Occipital lobe (tissue), 2 donors: ENCODE data around the gene VGLL3. TPM values are rescaled to one million over a fixed set of nuclear protein-coding genes. Genes with fewer than 3 reads are reported as not detected.

Experiments
- DNase-seq: peaks from one replicate; lab custom pipeline; 2025; lab: John Stamatoyannopoulos, UW
- total RNA-seq: library from RNA; depleted of rRNA; stranded (reverse); fragments of >200 nt; gene quantifications from one replicate; pipeline ENCODE4 v1.2.3, GENCODE V29; 2014

Gene VGLL3
- total RNA-seq, 1 donor from 2014 or later: 1.7 TPM

DNA sequence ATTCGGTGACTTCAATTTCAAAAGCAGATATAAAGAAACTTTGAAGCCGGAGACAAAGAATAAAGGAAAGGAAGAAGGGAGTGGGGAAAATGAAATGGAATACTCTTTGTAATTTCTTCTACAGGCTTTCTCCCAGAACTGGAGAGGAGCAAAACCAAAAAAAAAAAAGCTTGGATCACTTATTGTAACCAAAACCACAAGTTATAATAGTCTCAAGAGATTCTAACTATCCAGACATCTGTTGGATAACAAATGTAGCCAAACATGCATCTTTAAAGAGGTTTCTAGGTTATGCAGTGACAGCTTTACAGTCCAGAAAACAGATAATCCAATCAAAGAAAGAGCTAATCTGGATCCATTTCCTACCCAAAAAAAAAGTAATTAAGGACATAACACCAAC, 36.2 kb downstream of the VGLL3 start:
- no peak for DNase-seq

DNA sequence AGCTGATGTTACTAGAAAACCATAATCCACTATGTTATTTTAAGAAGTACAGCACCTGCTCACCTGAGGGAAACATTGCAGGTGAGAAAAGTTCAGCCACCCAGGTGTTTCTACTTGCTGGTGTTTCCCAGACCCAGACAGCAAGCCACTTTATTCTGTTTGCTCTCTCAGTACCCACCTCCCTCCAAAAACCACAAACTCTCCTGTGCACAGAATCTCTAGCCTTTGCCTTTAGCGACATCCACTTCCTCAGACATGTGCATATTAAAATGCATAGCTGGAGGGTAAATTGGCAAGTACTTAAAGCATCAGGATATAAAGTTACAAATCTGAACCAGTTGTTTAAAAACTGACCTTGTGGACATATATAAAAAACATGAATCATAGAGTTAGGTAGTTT, 36.7 kb downstream of the VGLL3 start:
- DNase-seq: no peak

DNA sequence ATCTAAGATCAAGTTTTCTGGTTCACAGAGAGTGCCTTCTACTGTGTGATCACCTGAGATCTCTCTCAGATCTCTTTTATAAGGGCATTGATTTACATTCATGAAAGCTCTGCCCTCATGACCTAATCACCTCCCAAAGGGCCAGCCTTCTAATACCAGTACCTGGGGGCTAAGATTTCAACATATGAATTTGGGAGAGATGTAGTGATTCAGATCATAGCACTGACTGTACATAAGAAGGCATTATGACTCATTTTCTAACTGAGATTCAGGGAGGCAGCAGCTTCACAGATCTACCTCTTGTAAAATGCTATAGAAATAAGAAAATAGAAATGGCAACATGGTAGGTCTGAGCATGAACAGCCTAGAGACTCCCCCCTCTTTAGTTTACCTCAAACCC, 39.6 kb downstream of the VGLL3 start:
- DNase-seq: no peak

DNA sequence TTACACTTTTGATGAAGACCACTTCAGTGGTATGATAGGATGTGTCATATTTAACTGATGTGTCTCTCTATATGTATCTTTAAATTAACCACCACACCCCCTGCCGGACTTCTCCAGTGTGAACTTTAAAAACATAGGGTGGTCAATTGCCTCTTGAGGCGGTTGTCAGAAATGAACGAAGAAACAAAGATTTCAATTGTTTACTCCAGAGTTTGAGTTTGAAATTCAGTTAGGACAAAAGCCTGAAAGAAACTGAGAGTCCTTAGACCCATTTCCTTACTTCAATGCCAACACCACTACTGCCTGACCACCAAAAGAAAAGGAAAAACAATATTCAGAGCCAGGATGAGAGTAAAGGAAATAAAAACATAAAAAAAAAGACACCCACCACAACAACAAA, 40.2 kb downstream of the VGLL3 start:
- no peak for DNase-seq

DNA sequence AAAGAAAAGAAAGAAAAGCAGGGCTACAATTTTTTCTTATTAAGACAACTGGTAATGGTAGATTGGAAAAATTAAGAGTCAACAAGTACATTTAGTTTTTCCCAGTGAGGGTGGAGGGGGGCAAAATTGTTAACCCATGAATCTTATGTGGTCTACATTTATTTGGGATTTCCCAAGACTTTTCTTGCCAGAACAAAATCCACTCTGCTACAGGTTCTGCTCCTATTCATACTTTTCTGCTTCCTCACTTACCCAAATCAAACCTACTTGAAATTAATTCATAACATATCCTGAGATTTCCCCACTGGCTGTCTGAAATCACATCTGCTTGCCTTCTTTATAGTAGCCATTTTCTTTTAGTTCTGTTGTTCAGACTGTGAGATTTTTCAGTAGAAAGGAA, 41.1 kb downstream of the VGLL3 start:
- no peak for DNase-seq

DNA sequence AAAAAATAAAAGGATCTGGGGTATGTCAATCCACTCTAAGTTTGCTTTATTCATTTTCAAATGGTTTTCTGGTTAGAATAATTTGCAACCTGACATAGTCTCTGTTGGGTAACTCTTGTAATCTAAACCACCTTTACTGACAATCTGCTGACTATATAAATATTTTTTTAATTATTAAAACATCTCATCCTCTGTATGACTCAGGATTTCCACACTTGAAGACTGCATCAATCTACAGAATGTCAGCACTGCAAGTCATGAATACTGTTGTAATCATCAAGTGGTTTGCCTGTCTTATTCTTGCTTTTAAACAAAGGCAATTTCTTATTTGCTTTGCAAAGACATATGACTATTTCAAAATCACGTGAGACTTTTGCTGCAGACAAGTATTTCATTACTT, 42.1 kb downstream of the VGLL3 start:
- no peak for DNase-seq

DNA sequence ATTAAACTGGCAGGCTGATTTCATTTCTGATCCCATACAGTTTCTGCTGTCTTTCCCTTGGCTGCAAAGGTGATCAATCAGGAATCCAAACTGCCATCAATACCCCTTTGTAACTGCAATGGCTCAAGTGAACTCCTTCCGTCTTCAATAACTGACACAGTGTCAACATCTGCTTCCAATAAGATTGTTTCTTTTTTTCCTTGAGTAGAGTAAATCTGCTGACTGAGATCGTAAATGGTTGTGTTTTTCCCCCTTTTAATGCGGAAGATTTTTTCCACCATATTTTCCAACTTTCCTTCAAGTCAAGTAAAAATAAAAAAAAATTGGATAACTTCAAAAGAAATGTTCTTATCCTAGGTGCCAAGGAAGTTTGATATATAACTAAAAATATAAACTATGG, 48.7 kb downstream of the VGLL3 start:
- no peak for DNase-seq

DNA sequence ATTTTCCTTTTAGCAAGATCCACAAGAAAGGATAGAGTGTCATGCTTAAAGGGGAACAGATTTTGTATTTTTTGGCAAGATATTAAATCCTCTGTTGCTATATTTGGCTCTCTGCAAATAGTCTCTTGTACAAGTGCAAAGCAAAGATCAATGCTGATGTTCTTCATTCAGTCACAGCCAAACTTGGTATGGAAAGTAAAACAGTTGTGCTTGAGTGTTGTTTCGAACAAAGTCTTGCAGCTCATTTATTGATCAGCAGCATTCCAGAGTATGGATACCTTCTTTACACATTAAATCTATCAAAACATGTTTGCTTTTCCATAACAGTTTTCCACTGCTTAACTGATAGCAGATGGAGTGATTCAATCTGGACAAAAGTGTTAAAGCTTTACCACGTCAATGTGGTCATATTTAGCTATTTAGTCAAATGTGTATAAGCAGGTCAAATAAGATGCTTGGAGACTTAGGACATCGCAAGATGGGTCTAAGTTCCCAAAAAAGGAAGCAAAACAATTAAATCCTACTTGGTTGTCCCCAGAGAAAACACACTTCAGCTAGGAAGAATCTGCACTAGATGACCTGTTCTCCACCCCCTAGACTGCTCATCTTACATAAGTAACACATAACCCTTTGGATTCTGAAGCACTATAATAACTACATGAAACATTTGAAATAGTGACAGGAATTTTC, 52.4 kb downstream of the VGLL3 start:
- DNase-seq: no peak

DNA sequence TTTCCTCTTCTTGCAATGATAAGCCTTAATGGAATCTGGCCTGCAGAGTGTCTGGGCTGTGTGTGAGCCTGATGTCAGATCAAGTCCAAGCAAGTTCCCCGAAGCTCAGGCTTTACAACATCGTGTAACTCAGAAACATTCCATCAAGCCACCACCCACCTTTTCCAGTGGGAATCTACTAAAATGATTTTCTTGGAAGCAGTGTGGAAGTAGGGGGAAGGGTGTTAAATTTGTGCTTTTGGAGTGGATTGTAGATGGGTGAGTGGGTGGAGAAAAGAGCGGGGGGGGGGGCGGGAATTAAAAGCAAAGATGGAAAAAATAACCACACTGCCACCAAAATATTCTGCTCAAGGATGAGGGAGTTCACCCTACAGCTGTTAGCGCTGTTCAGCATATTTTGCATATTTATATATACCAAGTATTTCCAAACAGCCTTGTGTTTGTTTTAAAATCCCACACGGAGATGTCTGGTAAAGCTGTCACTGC, 53.6 kb downstream of the VGLL3 start:
- no peak for DNase-seq

DNA sequence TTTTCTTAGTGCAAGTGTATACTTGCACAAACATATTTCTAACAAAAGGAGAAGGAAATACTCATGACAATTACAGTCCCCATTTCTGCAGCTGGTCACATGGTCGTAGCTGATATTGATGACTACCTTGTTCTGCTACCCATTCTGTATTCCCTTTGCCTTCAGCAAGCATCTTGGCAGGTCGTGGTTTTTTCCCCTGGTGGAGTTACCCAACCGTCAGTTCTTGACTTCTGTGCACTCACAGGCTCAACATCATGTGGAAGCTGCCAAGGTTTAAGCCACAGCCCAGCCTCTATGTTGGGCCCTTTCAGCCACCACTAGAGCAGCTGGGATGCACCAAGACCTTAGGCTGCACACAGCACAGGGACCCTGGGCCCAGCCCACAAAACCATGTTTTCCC, 56.1 kb downstream of the VGLL3 start:
- no peak for DNase-seq

DNA sequence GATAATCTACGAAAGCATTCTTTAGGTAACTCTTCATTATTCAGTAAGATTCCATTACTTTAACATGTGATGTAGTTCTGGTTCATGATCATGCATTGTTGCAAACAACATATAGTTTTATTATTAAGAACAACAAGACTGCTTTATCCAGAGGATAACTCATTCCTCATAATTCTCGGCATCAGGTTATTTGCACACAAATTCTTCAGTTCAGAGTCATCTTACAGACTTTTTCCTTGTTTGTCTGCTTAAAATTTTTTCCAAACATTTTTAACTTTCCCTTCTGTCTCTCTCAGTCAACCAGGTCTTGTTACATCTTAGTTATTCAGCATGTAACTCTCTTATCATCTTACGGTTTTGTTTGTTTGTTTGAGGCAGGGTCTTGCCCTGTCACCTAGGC, 60.1 kb downstream of the VGLL3 start:
- no peak for DNase-seq

DNA sequence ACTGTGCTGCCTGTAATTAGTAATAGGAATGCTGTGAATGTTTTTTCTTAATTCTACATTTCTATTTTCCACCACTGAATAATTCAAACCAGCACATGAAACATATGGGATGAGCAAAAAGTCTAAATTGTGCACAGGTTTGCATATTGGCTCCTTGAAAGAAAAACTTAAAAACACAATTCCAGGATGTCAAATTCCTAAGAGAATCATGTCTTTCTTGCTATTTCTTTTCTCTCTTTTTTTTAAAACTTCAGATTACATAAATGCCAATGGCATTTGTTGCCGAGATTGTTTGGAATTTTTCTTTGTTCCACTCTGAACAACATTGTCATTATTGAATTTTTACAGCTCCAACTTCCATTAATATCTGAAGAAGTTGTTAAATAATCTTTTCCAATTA, 60.8 kb downstream of the VGLL3 start:
- DNase-seq: no peak

DNA sequence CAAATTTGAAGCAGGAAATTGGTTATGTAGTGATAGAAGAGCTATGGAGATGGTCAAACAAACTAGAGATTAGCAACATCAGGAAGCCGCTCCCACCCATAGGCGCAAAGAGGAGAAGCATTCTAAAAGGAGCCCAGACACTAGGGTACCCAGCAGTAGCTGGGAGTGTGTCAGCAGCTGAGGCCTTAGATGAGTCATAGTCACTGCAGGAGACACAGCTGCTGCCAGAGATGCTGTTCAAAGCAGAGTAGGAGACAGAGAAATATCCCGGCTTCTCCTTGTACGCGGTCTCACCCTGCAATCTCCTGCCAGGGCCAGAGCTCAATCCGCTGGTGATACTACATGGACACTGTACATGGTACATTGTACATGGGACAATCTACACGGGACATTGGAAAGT, 61.9 kb downstream of the VGLL3 start:
- DNase-seq: no peak

DNA sequence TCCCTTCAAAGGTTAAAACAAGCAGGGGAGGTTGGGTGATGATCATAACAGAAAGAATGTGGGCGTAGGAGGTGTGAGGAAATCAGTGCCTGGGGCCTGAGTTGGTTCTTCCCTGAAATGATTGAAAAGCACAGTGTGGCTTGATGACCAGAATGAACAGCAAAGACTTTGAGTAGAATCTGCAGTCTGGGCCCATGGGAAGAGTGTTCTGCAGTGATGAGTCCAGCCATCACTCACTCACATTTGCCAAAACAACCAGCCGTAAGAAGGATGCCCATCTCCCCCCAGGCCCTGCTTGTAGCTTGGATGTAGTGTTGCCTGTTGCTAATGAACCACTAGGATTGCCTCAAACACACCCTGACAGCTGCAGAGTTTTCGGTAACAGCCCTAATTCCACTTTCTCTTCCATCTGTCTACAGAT, 67.9 kb downstream of the VGLL3 start:
- no peak for DNase-seq

DNA sequence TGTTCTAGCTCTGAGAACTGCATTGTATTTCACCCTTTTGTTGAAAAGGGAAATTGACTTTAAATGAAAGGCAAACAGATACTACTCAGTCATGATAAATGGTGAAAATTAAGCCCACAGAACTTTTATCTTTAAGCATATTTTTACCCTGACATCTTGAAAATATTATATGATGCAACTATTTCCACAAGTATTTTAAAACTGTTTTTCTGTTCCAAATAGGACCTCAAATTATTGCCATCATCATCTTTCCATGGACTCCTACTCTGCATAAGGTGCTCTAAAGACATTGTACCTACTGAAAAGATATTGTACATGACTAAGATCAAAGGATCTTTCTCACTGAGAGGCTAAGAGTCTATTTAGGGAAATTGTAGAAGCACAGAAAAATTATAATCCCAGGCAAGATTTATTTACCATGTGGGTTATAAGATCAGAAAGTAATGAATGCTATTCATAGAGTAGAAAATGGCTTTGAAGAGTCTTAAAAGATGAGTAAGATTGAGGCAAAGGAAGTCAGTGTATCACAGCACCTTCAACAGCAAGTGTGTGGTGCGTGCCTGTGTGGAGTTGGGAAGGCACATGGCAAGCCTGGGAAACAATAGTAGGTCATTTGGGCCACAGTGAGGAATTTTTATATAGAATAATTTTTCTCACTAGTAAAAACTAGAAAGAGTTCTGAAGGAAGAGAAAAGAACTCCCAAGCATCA, 68.8 kb downstream of the VGLL3 start:
- no peak for DNase-seq

DNA sequence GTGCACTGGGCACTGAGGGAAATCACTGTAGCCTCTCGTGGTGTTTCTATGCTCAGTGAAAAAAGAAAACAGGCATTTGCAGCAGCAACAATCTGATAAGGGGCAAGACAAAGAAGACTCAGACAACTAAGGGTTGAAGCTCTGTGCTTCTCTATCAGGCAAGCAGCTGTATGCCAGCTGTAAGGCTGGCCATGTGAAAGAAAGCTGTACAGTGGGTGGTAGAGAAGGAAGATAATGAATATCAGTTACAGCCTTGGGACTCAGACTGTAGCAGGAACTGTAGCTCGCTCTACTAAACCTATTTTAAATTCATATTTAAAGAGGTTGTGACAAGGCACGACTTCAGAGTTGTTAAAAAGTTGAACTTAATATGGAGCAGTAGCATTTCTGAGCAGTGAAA, 76.3 kb downstream of the VGLL3 start:
- DNase-seq: no peak

DNA sequence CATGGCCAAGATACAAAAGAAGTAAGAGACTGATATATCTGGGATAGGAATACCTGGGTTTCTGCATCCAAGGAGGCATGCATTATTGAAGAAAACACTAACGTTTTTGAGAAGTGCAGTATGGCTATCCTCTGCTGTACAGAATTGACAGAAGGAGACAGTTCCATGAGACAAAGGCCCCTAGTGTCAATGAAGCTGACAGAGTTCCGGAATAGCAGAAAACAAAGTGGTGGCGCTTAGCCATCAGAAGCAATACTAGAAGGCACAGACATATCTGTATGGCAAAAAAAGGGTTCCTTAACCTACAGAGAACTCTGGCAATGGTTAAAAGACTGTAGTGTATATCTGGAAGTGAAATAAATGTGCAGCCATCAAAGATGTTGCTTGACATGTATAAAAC, 77.8 kb downstream of the VGLL3 start:
- no peak for DNase-seq

DNA sequence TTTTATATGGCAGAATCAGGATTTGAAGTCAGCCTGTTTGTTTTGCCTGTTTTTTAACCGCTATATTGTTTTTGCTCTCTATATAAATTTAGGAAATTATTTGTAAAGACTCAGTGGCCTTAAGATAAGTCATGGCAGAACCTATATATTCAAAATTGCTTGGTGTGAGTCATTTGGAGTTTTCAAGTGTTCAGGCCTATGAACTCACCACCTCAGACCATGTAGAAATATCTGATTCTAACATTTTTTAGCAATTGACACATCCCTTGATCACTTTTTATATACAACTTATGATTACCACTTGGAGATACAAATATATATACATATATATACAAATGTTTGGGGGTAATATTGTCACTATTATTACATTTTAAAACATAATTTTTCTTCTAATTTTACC, 95.7 kb downstream of the VGLL3 start:
- no peak for DNase-seq

DNA sequence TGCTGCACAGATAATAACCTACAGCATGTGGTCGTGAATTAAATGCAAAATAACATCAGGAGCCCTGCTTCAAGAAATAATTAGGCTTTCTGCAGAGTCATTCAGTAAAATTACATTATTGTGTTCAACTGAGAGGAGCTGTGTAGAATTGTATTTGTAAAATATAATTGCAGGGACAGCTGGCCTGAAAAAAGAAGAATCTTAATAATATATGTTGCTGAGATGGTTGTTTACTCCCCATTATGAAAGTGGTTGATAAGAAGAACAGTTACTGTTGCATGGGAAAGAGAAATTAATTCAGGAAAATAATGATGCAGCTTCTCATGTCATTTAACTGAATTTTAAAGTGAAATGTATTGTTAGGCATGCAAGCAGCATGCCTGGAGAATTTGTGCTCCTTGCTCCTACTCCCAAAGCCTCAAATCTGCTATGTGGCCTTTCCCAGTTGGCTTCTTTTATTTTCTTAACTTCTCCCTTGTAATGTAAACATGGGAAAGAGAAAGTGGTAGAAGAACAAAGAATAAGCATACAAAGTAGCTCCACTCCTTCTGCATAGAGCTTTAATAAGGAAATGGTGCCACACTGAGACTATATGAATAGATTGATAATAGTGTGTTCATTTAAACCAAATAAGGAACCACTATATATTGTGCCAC, 100.1 kb downstream of the VGLL3 start:
- DNase-seq: no peak
